ENCODE results near the gene C2CD2L. TPM values are rescaled to one million over a fixed set of nuclear protein-coding genes. Genes with fewer than 3 reads are reported as not detected.

The C2CD2L gene
- total and polyA plus RNA-seq, 2 of the 13 experiments (the other 11 are each of a cell fraction or from before 2014, with no cell fraction given): 3.7 to 5.5 TPM

- Histone ChIP-seq H3K36me3 (replicated peaks in 1 of 2; ENCODE audit: control insufficient read depth in 1 of 2, insufficient read depth in 2 of 2, low read length in 2 of 2) (peaks cover 14 to 34% of the 10 kb centered on the region in 2 experiments), H3K27me3 (ENCODE audit: control insufficient read depth in 1 of 2, insufficient read depth in 2 of 2, low read length in 2 of 2) (no peaks in the 10 kb centered on the region), H3K9ac (ENCODE audit: insufficient read depth, low read depth, low read length) (no peak overlapping the region), H2AFZ (ENCODE audit: low read length) (no peak overlapping the region), H3K27ac (ENCODE audit: extremely low read length, insufficient read depth, low read length) (no peak overlapping the region), H3K4me2 (ENCODE audit: low read depth, low read length) (no peak overlapping the region), H3K9me3 (ENCODE audit: low read length) (no peaks in the 10 kb centered on the region), H3K4me3 (replicated peaks in 1 of 3; ENCODE audit: insufficient read depth in 1 of 3, low read depth in 2 of 3, low read length in 3 of 3) (no peak overlapping the region), H3K79me2 (ENCODE audit: insufficient read depth, low read length) (no peaks in the 10 kb centered on the region), H3K4me1 (ENCODE audit: insufficient read depth, low read length) (peaks cover 13% of the 10 kb centered on the region), H4K20me1 (ENCODE audit: insufficient read depth, low read length) (no peaks in the 10 kb centered on the region)
- in situ Hi-C loops (cut with HindIII; ENCODE audit: extremely low pct_ligation_motif_present, low pct_unique_long_range_greater_than_20kb): no loop called here
- BruUV-seq (replicated peaks): no TSS peak
- ATAC-seq (no peak), FAIRE-seq (no peak), DNase-seq (ENCODE audit: low spot score) (no peak)
- TF ChIP-seq HDAC1 (CRISPR knock-in tag; IDR thresholded peaks at IDR 0.05) (no peak), MXI1 (IDR thresholded peaks at IDR 0.05; ENCODE audit: borderline replicate concordance, low read depth, low read length) (no peak), MXD1 (CRISPR knock-in tag; IDR thresholded peaks at IDR 0.05) (no peak), ZNF143 (CRISPR knock-in tag; IDR thresholded peaks at IDR 0.05) (no peak), KDM5B (CRISPR knock-in tag; IDR thresholded peaks at IDR 0.05; ENCODE audit: borderline replicate concordance) (no peak), ZBTB37 (CRISPR knock-in tag; IDR thresholded peaks at IDR 0.05) (no peak), TCF7 (IDR thresholded peaks at IDR 0.05; ENCODE audit: low read depth) (no peak), SSRP1 (CRISPR knock-in tag; IDR thresholded peaks at IDR 0.05) (no peak)
- intact Hi-C loops (cut with micrococcal nuclease; ENCODE audit: unreplicated experiment): no loop called here
- CTCF ChIA-PET (ENCODE audit: low intra/inter-chr PET ratio, low total read pairs): no interaction called here
- POLR2A ChIA-PET: no interaction called here
- 100% methylated on average over 1 of the region's 9 CpGs for WGBS (ENCODE audit: low lambda C conversion rate)
These were observed 6.6 kb downstream of the C2CD2L start for GRCh38 chr11:119113716-119114115.

GRCh38 chr11:119114351-119114750 lies 7.2 kb downstream of the C2CD2L start:
- no peak for DNase-seq (ENCODE audit: low spot score)
- H3K9ac ChIP-seq (ENCODE audit: insufficient read depth, low read depth, low read length): no peak overlapping the region
- no peak overlapping the region for H3K27ac ChIP-seq (ENCODE audit: extremely low read length, insufficient read depth, low read length)
- H3K4me1 ChIP-seq (ENCODE audit: insufficient read depth, low read length): peaks cover 7% of the 10 kb centered on the region
- H4K20me1 ChIP-seq (ENCODE audit: insufficient read depth, low read length): no peaks in the 10 kb centered on the region
- in situ Hi-C loops (cut with HindIII; ENCODE audit: extremely low pct_ligation_motif_present, low pct_unique_long_range_greater_than_20kb): no loop called here
- H3K9me3 ChIP-seq (ENCODE audit: low read length): no peaks in the 10 kb centered on the region
- ChIA-PET CTCF (ENCODE audit: low intra/inter-chr PET ratio, low total read pairs) (no interaction called here), POLR2A (no interaction called here)
- no peaks in the 10 kb centered on the region for H3K79me2 ChIP-seq (ENCODE audit: insufficient read depth, low read length)
- no peak overlapping the region for H3K4me2 ChIP-seq (ENCODE audit: low read depth, low read length)
- peaks cover 14 to 34% of the 10 kb centered on the region in 2 experiments for H3K36me3 ChIP-seq (replicated peaks in 1 of 2; ENCODE audit: control insufficient read depth in 1 of 2, insufficient read depth in 2 of 2, low read length in 2 of 2)
- no peaks in the 10 kb centered on the region for H3K27me3 ChIP-seq (ENCODE audit: control insufficient read depth in 1 of 2, insufficient read depth in 2 of 2, low read length in 2 of 2)
- no peak for ATAC-seq
- WGBS (ENCODE audit: low lambda C conversion rate): 100% methylated on average over 5 of the region's 5 CpGs
- no TSS peak for BruUV-seq (replicated peaks)
- intact Hi-C loops (cut with micrococcal nuclease; ENCODE audit: unreplicated experiment): no loop called here
- no peak overlapping the region for H2AFZ ChIP-seq (ENCODE audit: low read length)
- no peak for FAIRE-seq
- H3K4me3 ChIP-seq (replicated peaks in 1 of 3; ENCODE audit: insufficient read depth in 1 of 3, low read depth in 2 of 3, low read length in 3 of 3): no peak overlapping the region
- no peak for TF ChIP-seq SOX5 (CRISPR knock-in tag; IDR thresholded peaks at IDR 0.05; ENCODE audit: borderline replicate concordance)
- TF ChIP-seq RERE (CRISPR knock-in tag; IDR thresholded peaks at IDR 0.05; ENCODE audit: low read depth): no peak
- no peak for TF ChIP-seq ZNF644 (CRISPR knock-in tag; IDR thresholded peaks at IDR 0.05; ENCODE audit: low read depth)
- TF ChIP-seq ZSCAN31 (CRISPR knock-in tag; IDR thresholded peaks at IDR 0.05; ENCODE audit: low read depth): no peak
- no peak for TF ChIP-seq CEBPG (CRISPR knock-in tag; IDR thresholded peaks at IDR 0.05)

Measured in HepG2 (cell line).